HTERT RPE-1 (cell line): ENCODE measurements around the gene C16orf87.
"Not testable (repeated sequence)": the region's sequence is repeated elsewhere in the genome, so short reads cannot be mapped to it uniquely, and the experiment has no call there.

Experiments
- in situ Hi-C: fragments of 300-500 bp; cut with MboI; formaldehyde crosslinking; loops from 4 replicates; pipeline ENCODE4 v1.14.3; 2020; ENCODE audit warnings: low sequenced_read_pairs

C16orf87 gene, protein sequence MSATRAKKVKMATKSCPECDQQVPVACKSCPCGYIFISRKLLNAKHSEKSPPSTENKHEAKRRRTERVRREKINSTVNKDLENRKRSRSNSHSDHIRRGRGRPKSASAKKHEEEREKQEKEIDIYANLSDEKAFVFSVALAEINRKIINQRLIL

DNA sequence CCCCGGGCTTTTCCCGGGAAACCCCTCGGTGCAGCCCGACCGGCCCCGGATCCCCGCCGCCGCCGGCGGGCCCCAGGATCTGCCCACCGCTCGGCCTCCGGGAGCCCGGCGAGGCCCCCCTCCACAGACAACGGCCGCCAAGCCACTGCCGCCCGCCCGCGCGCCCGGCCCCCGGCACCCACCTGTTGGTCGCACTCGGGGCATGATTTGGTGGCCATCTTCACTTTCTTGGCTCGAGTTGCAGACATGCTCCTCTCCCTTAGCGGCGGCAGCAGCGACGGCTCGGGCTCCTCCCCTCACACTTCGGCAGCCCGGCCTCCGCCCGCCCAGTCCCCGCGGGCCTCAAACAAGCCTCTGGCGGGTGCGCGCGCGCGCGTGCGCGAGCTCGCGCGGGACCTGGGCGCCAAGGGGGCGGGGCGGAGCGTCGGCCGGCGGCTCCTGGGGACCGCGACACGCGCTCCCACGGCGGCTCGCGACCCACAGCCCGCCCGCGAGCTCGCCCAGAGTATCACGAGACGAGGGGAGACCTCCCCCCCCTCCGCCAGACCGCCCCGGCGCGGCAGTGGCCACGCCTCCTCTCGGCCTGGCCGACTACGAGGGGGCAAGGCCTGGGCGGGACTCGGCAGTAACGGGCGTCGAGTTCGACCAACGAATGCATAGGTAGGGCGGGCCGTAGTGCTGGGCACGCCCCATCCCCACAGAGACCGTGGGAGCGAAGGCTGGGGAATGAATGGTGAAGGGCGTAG is at the start of gene C16orf87:
TSS of gene C16orf87 (minus strand) at position 279 of the 746 bp plus-strand sequence. CDS start at position 248, 31 bp downstream.
- in situ Hi-C loops, result no loop called here

DNA sequence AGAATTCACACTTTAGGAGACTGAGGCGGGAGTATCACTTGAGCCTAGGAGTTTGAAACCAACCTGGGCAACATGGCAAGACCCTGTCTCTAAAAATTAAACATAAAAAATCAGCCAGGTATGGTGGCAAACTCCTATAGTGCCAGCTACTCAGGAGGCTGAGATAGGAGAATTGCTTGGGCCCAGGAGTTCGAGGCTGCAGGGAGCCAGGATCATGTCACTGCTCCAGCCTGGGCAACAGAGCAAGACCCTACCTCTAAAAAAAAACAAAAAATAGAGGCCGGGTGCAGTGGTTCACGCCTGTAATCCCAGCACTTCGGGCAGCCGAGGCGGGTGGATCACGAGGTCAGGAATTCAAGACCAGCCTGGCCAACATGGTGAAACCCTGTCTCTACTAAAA is 44.3 kb upstream of the C16orf87 start:
- in situ Hi-C loops, result no loop called here

DNA sequence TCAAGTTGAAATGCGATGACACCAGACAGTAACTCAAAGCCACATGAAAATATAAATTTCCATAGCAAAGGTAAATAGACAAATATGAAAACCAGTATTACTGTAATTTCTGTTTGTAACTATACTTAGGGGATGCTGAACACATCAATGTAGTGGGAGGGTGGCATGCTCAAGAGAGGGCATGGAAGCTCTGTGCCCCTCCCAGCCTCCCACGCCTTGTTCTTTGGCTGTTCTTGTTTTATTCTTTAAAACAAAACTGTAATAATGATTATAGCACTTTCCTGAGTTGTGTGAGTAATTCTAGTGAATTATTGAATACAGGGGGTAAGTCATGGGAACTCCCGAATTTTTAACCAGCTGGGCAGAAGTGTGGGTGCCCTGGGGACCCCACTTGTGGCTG is 42.2 kb upstream of the C16orf87 start:
- in situ Hi-C loops, result no loop called here

DNA sequence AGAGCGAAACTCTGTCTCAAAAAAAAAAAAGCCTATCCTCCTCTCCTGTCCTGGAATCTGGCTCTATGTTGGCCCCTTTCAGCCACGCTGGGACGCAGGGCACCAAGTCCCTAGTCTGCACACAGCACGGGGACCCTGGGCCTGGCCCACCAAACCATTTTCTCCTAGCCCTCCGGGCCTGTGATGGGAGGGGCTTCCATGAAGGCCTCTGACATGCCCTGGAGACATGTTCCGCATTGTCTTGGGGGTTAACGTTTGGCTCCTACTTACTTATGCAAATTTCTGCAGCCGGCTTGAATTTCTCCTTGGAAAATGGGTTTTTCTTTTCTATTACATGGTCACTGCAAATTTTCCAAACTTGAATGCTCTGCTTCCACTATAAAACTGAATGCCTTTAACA is 40.6 kb upstream of the C16orf87 start:
- in situ Hi-C loops, result no loop called here

DNA sequence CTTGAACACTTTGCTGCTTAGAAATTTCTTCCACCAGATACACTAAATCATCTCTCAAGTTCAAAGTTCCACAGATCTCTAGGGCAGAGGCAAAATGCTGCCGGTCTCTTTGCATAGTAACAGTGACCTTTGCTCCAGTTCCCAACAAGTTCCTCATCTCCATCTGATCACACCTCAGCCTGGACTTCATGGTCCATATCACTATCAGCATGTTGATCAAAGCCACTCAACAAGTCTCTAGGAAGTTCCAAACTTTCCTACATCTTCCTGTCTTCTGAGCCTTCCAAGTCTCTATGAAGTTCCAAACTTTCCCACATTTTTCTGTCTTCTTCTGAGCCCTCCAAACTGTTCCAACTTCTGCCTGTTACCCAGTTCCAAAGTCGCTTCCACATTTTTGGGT is 37.9 kb upstream of the C16orf87 start:
- in situ Hi-C loops, result not testable (repeated sequence)

DNA sequence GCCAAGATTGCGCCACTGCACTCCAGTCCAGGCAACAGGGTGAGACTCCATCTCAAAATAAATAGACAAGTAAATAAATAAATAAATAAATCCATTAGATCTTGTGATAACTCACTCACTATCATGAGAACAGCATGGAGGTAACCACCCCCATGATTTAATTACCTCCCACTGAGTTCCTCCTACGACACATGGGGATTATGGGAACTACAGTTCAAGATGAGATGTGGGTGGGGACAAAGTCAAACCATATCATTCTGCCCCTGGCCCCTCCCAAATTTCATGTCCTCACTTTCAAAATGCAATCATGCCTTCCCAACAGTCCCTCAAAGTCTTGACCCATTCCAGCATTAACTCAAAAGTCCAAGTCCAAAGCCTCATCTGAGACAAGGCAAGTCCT is 36.5 kb upstream of the C16orf87 start:
- in situ Hi-C loops, result not testable (repeated sequence)

DNA sequence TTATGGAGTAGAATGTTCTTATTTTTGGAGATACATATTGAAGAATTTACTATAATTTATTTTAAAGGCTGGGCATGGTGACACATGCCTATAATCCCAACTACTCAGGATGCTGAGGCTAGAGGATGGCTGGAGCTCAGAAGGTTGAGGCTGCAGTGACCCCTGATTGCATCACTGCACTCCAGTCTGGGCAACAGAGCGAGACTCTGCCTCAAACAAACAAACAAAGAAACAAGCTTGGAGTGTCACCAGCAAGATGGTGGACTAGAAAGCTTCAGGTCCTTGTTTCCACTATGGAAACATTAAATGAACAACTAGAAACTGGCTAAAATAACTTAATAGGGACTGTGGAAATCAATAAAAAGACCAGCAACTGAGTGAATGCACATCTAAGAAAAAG is 35.3 kb upstream of the C16orf87 start:
- in situ Hi-C loops, result no loop called here

DNA sequence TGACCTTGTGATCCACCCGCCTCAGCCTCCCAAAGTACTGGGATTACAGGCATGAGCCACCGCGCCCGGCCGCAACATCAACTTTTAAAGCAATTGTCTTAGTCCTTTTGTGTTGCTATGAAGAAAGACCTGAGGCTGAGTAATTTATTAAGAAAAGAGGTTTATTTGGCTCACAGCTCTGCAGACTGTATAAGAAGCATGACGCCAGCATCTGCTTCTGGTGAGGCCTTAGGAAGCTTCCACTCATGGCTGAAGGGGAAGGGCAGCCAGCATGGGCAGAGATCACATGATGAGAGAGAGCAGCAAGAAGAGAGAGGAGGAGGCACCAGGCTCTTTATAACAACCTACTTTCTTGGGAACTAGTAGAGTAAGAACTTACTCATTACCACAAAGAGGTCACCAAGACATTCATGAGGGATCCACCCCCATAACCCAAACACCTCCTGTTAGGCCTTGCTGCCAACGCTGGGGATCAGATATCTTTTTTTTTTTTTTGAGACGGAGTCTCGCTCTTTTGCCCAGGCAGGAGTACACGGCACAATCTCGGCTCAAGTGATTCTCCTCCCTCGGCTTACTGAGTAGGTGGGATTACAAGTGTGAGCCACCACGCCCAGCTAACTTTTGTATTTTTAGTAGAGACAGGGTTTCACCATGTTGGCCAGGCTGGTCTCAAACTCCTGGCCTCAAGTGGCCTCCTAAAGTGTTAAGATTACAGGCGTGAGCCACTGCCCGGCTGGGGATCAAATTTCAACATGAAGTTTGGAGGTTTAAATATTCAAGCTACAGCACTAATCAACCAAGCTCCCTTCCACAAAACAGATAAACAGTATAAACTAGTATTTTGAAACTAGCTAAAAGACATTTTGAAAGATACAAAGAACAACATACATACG is 31.8 kb upstream of the C16orf87 start:
- in situ Hi-C loops, result no loop called here

DNA sequence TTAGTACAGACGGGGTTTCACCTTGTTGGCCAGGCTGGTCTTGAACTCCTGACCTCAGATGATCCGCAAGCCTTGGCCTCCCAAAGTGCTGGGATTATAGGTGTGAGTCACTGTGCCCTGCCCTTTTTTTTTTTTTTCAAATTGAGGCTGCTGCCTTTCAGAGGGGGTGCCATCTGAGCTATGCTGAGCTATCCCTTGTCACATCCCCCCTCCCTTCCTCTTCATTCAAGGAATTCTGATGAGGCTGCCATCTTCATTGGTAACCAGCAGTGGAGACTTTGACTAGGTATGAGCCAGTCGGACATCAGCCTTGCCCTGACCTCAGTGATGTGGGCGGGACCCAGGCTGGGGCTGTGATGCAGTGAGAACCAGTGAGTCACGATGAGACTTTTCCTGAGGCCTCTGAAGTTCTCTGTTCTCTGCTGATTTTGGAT is 28.8 kb upstream of the C16orf87 start:
- in situ Hi-C loops, result no loop called here

DNA sequence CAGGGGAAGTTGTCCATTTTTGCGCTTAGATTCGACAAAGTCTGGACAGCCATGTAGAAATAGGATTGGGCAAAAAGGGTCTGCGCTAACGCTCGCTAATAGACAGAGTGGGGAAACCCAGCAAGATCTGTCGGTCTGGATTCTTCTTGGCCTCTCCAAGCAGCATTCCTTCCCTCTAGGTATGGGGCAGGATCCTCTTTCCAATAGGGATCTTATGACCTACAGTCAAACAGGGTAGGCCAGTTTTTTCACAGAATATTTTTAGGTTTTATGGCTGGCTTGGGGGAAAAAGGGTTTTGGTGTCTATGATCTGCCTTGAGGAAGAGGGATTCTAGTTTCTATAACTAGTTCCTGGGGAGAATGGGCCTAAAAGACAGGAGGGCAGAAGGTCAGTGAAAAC is 27.2 kb upstream of the C16orf87 start:
- in situ Hi-C loops, result no loop called here

DNA sequence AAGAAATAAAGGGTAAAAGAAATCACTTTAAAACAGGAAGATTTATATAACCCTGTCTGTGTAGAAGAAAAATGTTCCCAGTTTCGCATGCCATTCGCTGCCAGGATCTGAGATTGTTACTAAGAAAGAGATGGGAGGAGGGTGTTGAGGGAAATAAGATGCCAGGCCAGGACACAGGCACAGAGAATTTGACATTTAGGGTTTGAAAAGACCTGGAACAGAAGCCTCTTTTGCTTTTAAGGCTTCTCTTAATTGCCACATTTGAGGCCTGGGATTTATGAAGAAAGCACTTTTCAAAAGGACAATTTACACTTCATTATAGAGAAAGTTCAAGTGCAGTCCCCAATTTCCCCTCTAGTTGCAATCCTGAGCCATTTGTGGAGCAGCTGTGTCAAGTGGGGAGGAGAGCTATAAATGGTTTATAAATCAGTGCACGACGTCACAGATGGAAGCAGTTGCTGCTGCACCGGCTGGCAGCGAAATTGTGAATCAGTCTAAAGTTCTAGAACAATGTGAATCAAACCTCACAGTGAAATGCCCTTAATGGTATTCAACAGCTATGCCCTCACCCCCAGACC is 26.5 kb upstream of the C16orf87 start:
- in situ Hi-C loops, result no loop called here

DNA sequence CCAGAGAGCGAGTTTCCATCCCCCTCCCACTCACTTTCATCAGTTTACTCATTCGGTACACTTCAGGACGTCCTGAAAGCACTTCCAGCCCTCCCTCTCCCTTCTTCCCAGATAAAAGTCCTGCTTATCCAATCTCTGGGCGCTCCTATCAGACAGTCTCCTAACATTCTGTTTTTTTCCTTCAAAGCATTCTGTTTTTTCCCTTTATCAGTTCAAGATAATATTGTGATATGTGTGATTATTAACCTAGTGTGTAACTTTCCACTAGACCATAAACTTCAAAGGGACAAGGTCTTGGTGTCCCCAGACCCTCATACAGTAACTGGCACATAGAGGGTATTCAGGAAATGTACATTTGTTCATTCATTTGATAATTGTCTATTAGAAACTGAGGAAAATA is 24.4 kb upstream of the C16orf87 start:
- in situ Hi-C loops, result no loop called here

DNA sequence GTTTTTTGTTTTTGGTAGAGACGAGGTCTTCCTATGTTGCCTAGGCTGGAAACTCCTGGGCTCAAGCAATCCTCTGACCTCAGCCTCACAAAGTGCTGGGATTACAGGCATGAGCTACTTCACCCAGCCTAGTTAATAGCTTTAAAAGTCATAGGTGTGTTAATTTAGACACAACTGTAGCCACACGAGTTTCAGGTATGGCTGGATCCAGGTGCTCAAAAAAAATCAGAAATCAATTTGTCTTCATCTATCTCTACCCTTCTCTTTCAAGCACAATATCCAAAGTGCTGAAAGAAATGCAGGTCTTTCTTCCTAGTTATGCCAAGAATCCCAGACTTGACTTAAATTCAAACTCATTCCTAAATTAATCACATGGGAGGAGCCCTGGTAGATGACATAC is 23.9 kb upstream of the C16orf87 start:
- in situ Hi-C loops, result no loop called here

DNA sequence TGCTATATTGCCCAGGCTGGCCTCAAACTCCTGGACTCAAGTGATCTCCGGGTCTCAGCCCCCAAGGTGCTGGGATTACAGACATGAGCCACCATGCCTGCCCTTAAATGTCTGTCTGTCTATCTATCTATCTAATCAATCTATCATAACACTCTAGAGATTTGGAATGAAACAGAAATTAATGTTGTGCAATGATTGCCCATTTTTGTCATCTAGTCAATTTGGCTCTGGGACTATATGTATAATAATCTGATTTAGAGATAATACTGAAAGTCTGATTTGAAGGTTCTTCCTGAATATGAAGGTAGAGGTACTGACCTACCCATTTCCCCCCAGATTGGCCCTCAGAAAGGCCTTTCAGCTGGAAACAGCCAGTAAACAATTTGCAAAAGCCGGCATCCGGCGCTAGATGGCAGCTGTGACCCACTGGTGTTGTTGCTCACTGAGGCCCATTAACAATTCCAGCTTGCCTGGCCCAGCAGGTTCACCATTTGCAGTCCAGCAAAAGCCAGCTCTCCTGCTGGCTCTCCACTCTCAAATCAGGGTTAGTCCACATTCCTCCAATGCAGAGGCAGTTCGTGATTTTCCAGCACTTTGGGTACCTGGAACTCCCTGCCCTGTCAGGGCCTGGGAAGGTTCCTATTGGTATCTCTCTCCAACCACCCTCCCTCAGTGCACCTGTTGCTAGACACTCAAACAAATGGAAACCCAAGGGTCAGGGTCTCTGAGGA is 22.9 kb upstream of the C16orf87 start:
- in situ Hi-C loops, result no loop called here

DNA sequence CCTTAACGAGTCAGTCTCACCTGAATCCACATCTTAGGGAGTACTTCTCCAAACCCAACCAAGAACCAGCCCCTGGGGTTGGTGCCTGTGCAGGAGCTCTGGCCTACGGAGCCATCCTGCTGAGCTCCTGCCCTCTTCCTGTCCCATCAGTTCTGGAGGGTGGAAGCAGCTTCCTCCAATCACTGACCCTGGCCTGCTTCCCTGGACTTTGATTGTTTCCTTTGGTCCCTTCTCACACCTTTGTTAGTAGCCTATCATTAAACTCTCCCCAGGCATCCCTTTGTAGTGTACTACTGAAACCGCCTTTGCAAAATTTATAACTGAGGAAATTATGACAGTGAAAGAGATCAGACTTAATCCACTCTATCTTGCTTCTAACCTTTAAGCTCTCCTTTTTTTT is 21.1 kb upstream of the C16orf87 start:
- in situ Hi-C loops, result no loop called here

DNA sequence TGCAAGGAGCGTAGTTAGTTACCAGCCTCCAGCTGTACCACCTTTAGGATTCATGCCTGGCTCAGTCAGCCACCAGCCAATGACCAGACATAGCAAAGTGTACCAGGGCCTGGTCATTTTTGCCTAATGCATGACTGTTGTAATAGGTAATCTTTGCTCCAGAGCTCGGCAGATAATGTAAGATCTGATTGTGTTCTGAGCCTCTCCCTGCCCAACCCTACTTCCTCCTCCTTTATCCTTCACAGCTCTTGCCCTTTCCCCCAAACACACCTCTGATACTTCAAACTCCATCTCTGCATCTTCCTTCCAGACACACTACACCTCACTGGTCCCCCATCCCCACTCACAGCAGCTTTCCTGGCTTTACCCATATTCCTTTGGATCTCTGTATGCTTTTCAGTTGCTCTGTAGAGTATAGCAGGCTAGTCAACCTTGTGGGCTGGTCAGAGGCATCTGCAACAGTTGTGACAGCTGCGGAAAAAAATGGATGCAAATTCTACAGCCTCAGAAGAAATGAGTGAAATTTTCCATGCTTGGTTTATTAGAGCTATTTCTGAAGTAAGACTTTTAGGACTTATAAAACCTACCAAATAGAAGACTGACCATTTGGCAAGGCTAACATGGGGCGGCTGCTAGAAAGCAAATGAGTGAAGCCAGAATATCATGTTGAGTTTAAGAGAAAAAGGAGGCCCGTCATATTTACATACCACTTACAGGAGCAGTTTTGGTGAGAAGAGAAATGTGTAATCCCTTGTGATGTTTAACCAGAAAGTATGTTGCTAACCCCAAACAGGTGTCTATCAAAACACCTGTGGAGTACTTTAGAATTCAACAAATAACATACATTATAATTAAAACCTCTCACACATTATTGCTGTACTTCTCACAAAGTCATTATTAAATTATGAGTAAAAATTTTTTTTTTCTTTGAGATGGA is 19.9 kb upstream of the C16orf87 start:
- in situ Hi-C loops, result no loop called here

DNA sequence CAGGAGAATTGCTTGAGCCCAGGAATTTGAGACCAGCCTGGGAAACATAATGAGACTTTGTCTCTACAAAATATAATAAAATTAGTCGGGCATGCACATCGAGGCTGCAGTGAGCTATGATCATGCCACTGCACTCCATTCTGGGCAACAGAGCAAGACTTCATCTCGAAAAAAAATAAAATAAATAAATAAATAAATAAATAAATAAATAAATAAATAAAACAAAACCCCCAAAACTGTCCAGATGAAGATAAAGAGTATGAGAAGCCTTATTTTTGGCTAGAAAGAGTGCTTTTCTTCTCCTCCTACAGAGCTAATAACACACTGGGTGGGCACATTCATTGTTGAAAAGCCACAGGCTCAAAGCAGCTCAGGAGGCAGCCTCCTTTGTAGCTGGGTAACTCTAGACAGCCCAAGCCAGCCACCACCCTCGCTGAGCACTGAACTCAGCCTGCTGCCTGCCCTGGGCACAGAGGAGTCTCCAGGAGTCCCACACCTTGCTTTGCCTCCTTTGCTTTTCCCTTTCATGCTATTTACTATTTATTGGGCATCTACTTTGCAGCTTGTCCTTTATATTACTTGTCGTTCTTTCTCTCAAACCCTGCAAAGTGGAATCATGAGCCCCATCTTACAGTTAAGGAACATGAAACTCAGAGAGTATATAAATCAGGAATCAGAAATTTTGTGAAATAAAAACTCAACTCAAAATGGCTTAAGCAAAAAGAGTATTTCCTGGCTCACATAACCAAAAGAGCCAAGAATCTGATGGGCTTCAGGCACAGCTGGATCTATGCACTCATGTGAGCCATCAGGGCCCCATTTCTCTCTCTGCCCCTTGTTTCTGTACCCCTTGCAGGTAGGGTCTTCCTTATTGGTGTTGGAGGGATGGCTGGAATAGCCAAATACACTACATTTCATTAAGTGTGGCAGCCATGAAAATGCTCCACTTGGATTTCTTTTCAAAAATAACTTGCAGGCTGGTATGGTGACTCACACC is 18.1 kb upstream of the C16orf87 start:
- in situ Hi-C loops, result no loop called here

DNA sequence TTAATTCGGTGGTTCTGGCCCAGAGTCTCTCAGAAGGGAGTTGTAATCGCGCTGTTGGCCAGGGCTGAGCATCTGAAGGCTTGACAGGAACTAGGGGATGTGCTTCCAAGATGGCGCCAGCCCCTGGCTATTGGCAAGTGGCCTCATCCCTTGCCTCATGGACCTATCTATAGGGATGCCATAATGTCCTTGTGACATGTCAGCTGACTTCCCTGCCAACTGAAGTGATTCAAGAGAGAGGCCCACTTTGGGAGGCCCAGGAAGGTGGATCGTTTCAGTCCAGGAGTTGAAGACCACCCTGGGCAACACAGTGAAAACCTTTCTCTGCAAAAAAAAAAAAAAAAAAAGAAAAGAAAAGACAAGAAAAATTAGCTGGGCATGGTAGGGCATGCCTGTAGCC is 15.0 kb upstream of the C16orf87 start:
- in situ Hi-C loops, result no loop called here
